22Rv1 (cell line): ENCODE measurements around the gene GLRA1.

Experiments used
- H3K27ac ChIP-seq: fragments of 450-650 bp; 2 replicates; pipeline ENCODE4 v1.5.1; 2017
- ZFX ChIP-seq: fragments of 450-650 bp; IDR thresholded peaks from 2 replicates; pipeline ENCODE4 v1.6.1; 2017; ENCODE audit warnings: antibody characterized with exemption, borderline replicate concordance
- TF ChIP-seq, protein P1 (sequence below): fragments of 450-650 bp; IDR thresholded peaks from 2 replicates; pipeline ENCODE4 v1.5.1; 2017; ENCODE audit warnings: mild to moderate bottlenecking

GLRA1 gene

GRCh38 chr5:151956725-151957124, 32.1 kb upstream of the GLRA1 start:
- no peak overlapping the region for H3K27ac ChIP-seq
- TF ChIP-seq, protein P1, sequence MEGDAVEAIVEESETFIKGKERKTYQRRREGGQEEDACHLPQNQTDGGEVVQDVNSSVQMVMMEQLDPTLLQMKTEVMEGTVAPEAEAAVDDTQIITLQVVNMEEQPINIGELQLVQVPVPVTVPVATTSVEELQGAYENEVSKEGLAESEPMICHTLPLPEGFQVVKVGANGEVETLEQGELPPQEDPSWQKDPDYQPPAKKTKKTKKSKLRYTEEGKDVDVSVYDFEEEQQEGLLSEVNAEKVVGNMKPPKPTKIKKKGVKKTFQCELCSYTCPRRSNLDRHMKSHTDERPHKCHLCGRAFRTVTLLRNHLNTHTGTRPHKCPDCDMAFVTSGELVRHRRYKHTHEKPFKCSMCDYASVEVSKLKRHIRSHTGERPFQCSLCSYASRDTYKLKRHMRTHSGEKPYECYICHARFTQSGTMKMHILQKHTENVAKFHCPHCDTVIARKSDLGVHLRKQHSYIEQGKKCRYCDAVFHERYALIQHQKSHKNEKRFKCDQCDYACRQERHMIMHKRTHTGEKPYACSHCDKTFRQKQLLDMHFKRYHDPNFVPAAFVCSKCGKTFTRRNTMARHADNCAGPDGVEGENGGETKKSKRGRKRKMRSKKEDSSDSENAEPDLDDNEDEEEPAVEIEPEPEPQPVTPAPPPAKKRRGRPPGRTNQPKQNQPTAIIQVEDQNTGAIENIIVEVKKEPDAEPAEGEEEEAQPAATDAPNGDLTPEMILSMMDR, result no peak
- no peak for TF ChIP-seq ZFX

GRCh38 chr5:151954255-151954654, 29.6 kb upstream of the GLRA1 start:
- no peak overlapping the region for H3K27ac ChIP-seq
- no peak for TF ChIP-seq ZFX
- TF ChIP-seq, protein P1, result no peak

DNA sequence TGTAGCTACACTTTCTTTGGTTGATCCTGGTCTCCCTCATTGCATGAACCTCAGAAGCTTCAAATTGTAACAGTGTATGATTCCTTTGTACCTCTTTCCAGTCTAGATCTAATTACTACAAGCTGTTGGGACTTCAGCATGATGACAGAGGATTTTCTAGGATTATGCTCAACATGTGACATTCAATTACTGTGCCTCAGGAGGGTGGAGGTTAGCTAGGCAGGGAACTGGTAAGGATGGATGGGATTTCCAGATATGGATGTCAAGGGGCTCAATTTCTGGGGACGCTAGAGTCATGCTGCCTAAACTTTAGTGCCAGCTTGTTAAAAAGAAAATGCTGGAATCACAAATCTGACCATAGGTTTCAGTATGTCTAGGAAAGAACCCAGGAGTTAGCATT, 29.2 kb upstream of the GLRA1 start:
- TF ChIP-seq ZFX, result no peak
- TF ChIP-seq, protein P1, result no peak
- H3K27ac ChIP-seq, result no peak overlapping the region

DNA sequence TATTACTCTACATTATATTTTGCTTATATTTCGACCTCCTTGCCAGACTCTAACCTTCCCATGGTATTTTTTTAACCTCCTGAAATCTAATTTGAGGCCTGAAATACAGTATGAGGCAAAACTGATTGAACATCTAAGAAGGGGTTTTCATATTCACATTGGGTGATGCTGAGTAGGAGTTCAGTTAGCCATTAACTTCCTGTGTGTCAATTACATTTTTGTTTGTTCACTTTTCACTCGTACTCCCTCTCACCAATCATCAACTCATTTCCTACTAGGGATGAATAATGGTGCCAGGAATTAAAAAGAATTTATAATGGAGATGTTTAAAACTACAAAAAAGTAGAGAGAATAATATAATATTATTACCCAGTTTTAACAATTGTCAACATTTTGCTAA, 27.6 kb upstream of the GLRA1 start:
- H3K27ac ChIP-seq, result no peak overlapping the region
- TF ChIP-seq ZFX, result no peak
- TF ChIP-seq, protein P1, result no peak

DNA sequence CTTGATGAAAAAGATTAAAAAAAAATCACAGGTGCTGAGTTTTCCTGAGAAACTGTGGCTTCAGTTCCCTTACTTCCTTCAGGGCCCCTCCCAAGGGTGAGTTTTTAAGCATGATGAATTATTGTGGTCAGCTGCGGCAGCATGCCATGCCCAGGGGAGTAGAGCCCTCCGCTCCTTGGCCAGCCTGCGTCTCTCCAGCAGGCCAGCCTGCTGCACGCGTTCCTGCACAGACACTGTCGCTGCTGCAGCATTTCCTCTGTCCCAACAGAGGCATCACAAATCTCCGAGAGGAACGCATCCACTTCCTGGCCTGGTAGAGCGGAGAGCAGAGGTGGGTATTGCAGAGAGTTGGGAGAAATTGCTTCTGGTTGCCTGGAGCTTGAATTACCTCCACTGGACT, 26.1 kb upstream of the GLRA1 start:
- H3K27ac ChIP-seq, result no peak overlapping the region
- TF ChIP-seq, protein P1, result no peak
- TF ChIP-seq ZFX, result no peak

GRCh38 chr5:151949701-151950308, 25.2 kb upstream of the GLRA1 start:
- no peak for TF ChIP-seq ZFX
- TF ChIP-seq, protein P1, result no peak
- H3K27ac ChIP-seq, result no peak overlapping the region

DNA sequence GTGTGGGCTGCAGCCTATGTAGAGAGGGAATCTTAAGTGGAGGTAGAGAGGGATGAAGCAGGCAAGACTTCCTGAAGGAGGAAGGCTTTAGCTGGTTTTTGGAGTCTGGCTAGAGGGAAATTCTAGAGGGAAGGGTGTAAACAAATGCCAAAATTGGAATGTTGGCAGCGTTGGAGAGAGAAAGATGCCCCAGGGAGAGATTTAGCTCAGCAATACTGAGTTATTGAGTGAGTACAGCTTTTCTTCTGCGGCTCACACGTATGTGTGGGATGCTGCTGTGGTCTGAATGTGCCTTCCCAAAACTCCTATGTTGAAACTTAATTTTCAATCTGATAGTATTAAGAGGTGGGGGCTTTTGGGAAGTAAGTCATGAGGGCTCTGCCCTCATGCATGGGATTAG, 24.5 kb upstream of the GLRA1 start:
- TF ChIP-seq, protein P1, result no peak
- no peak for TF ChIP-seq ZFX
- no peak overlapping the region for H3K27ac ChIP-seq
